Measurements from ENCODE around the gene TAX1BP1. TPM values are rescaled to one million over a fixed set of nuclear protein-coding genes. Genes with fewer than 3 reads are reported as not detected.

The TAX1BP1 gene
- total RNA-seq, 1 donor = 102 TPM

- TF ChIP-seq CTCF (IDR thresholded peaks at IDR 0.05; ENCODE audit: insufficient read depth, low read length) = no peak
- H3K4me3 ChIP-seq (ENCODE audit: low read depth, low read length) = no peak overlapping the region
- DNase-seq (ENCODE audit: low read depth) = peak; percentile 84
These were observed 68.7 kb downstream of the TAX1BP1 start for GRCh38 chr7:27808626-27809025.

- no peak overlapping the region for H3K4me3 ChIP-seq (ENCODE audit: low read depth, low read length)
- DNase-seq (ENCODE audit: low read depth) = no peak
- TF ChIP-seq CTCF (IDR thresholded peaks at IDR 0.05; ENCODE audit: insufficient read depth, low read length) = no peak
These were observed 70.2 kb downstream of the TAX1BP1 start for GRCh38 chr7:27810186-27810585.

GRCh38 chr7:27812706-27813105, 72.7 kb downstream of the TAX1BP1 start:
- TF ChIP-seq CTCF (IDR thresholded peaks at IDR 0.05; ENCODE audit: insufficient read depth, low read length) = no peak
- H3K4me3 ChIP-seq (ENCODE audit: low read depth, low read length) = no peak overlapping the region
- DNase-seq (ENCODE audit: low read depth) = no peak

GRCh38 chr7:27822245-27822644, 82.3 kb downstream of the TAX1BP1 start:
- no peak for DNase-seq (ENCODE audit: low read depth)
- no peak overlapping the region for H3K4me3 ChIP-seq (ENCODE audit: low read depth, low read length)
- no peak for TF ChIP-seq CTCF (IDR thresholded peaks at IDR 0.05; ENCODE audit: insufficient read depth, low read length)

GRCh38 chr7:27825891-27826290, 85.9 kb downstream of the TAX1BP1 start:
- no peak for DNase-seq (ENCODE audit: low read depth)
- H3K4me3 ChIP-seq (ENCODE audit: low read depth, low read length) = no peak overlapping the region
- no peak for TF ChIP-seq CTCF (IDR thresholded peaks at IDR 0.05; ENCODE audit: insufficient read depth, low read length)

GRCh38 chr7:27826357-27826756, 86.4 kb downstream of the TAX1BP1 start:
- H3K4me3 ChIP-seq (ENCODE audit: low read depth, low read length) = no peak overlapping the region
- no peak for DNase-seq (ENCODE audit: low read depth)
- no peak for TF ChIP-seq CTCF (IDR thresholded peaks at IDR 0.05; ENCODE audit: insufficient read depth, low read length)

GRCh38 chr7:27834179-27834921, 94.4 kb downstream of the TAX1BP1 start:
- no peak overlapping the region for H3K4me3 ChIP-seq (ENCODE audit: low read depth, low read length)
- no peak for TF ChIP-seq CTCF (IDR thresholded peaks at IDR 0.05; ENCODE audit: insufficient read depth, low read length)
- no peak for DNase-seq (ENCODE audit: low read depth)
